IMR-90 (cell line): ENCODE measurements around the gene CDK10. TPM values are rescaled to one million over a fixed set of nuclear protein-coding genes. Genes with fewer than 3 reads are reported as not detected.
"Not testable (repeated sequence)": the region's sequence is repeated elsewhere in the genome, so short reads cannot be mapped to it uniquely, and the experiment has no call there.

Experiments
- ATAC-seq: fragments of 200-7000 bp; cut with Tn5 transposase; 2 replicates; pipeline ENCODE4 v1.9.1; 2020; ENCODE audit warnings: low read depth, mild to moderate bottlenecking, moderate library complexity
- BruUV-seq: library from RNA; stranded (reverse); fragments of 400-500 nt; replicated peaks from 2 replicates; lab custom pipeline; 2021; lab: Mats Ljungman, UMichigan
- CTCF ChIA-PET: fragments of 300-600 bp; formaldehyde crosslinking; extraction: SDS; loops from one replicate; lab custom pipeline; 2021; ENCODE audit warnings: antibody characterized with exemption; lab: Yijun Ruan, JAX
- POLR2A ChIA-PET: fragments of 300-600 bp; sonication (Branson Sonifier 250); formaldehyde crosslinking; loops from one replicate; lab custom pipeline; 2022; ENCODE audit warnings: antibody characterized with exemption; ENCODE audit not compliant: unreplicated experiment; lab: Charles Lee
- DNase-seq: peaks from one replicate; pipeline ENCODE4 v3.0.0; 2013
- H2AFZ ChIP-seq: replicated peaks from 2 replicates; pipeline ENCODE3; 2013; ENCODE audit warnings: low read length, mild to moderate bottlenecking; ENCODE audit not compliant: poor library complexity
- H2AK5ac ChIP-seq: 2 replicates; pipeline ENCODE4 v1.6.1; 2013; ENCODE audit warnings: low read depth, low read length, inconsistent platforms
- H2AK9ac ChIP-seq: replicated peaks from 2 replicates; pipeline ENCODE3; 2013; ENCODE audit warnings: mild to moderate bottlenecking, low read depth, low read length, moderate library complexity; ENCODE audit not compliant: poor library complexity
- H2BK120ac ChIP-seq: 2 replicates; pipeline ENCODE4 v1.6.1; 2013; ENCODE audit warnings: low read depth, low read length, inconsistent platforms
- H2BK15ac ChIP-seq: 3 replicates; pipeline ENCODE4 v1.6.1; 2013; ENCODE audit warnings: low read depth, low read length, inconsistent platforms
- H2BK20ac ChIP-seq: 2 replicates; pipeline ENCODE4 v1.6.1; 2013; ENCODE audit warnings: low read depth, mild to moderate bottlenecking, inconsistent platforms, low read length, moderate library complexity
- H2BK5ac ChIP-seq: 2 replicates; pipeline ENCODE4 v1.6.1; 2013; ENCODE audit warnings: mild to moderate bottlenecking, low read depth, low read length, inconsistent platforms; ENCODE audit not compliant: poor library complexity, severe bottlenecking
- H3K14ac ChIP-seq: replicated peaks from 2 replicates; pipeline ENCODE4 v1.6.1; 2013; ENCODE audit warnings: low read depth, low read length, inconsistent platforms
- H3K18ac ChIP-seq: 2 replicates; pipeline ENCODE4 v1.6.1; 2013; ENCODE audit warnings: low read depth, low read length, control low read depth
- H3K23ac ChIP-seq: 2 replicates; pipeline ENCODE4 v1.6.1; 2013; ENCODE audit warnings: low read depth, low read length, inconsistent platforms
- H3K27ac ChIP-seq: 2 replicates; pipeline ENCODE4 v1.5.1; 2013; ENCODE audit warnings: mild to moderate bottlenecking, control low read depth, low read length; ENCODE audit not compliant: insufficient read depth
- H3K27me3 ChIP-seq: 2 replicates; pipeline ENCODE4 v1.6.1; 2013; ENCODE audit warnings: low read length; ENCODE audit not compliant: control insufficient read depth, insufficient read depth
- H3K36me3 ChIP-seq: 2 replicates; pipeline ENCODE4 v1.6.1; 2013; ENCODE audit warnings: low read length, mixed read lengths; ENCODE audit not compliant: control insufficient read depth, insufficient read depth
- H3K4ac ChIP-seq: 2 replicates; pipeline ENCODE4 v1.6.1; 2013; ENCODE audit warnings: low read depth, low read length, inconsistent platforms
- H3K4me1 ChIP-seq: 2 replicates; pipeline ENCODE4 v1.6.1; 2013; ENCODE audit warnings: low read length, mixed read lengths; ENCODE audit not compliant: control insufficient read depth, insufficient read depth
- H3K4me2 ChIP-seq: 2 replicates; pipeline ENCODE4 v1.6.1; 2013; ENCODE audit warnings: low read depth, mild to moderate bottlenecking, control low read depth, low read length, moderate library complexity
- H3K4me3 ChIP-seq: 2 replicates; pipeline ENCODE4 v1.5.1; 2013; ENCODE audit warnings: low read depth, mild to moderate bottlenecking, control low read depth, low read length, moderate library complexity; ENCODE audit not compliant: insufficient read depth
- H3K56ac ChIP-seq: 2 replicates; pipeline ENCODE4 v1.6.1; 2013; ENCODE audit warnings: low read length, inconsistent platforms; ENCODE audit not compliant: insufficient read depth; ENCODE audit errors: extremely low read depth
- H3K79me1 ChIP-seq, 2 experiments: 2 replicates each; pipeline ENCODE4 v1.6.1; 2013; ENCODE audit warnings: low read length in 2 of 2, inconsistent platforms in 1 of 2, low read depth in 1 of 2
- H3K9ac ChIP-seq: 2 replicates; pipeline ENCODE4 v1.6.1; 2013; ENCODE audit warnings: low read depth, low read length, control low read depth
- H3K9me1 ChIP-seq: 2 replicates; pipeline ENCODE4 v1.6.1; 2013; ENCODE audit warnings: low read length, inconsistent platforms; ENCODE audit not compliant: insufficient read depth
- H3K9me3 ChIP-seq: 2 replicates; pipeline ENCODE4 v1.6.1; 2013; ENCODE audit warnings: low read length; ENCODE audit not compliant: control insufficient read depth, insufficient read depth
- H4K20me1 ChIP-seq: 2 replicates; pipeline ENCODE4 v1.6.1; 2013; ENCODE audit warnings: low read length, inconsistent platforms; ENCODE audit not compliant: insufficient read depth
- H4K5ac ChIP-seq: 2 replicates; pipeline ENCODE4 v1.6.1; 2013; ENCODE audit warnings: mild to moderate bottlenecking, low read depth, low read length, control low read depth
- H4K8ac ChIP-seq, 2 experiments: 2 replicates each; pipeline ENCODE4 v1.6.1; 2013; ENCODE audit warnings: low read depth in 2 of 2, low read length in 2 of 2, control low read depth in 1 of 2, inconsistent platforms in 1 of 2
- H4K91ac ChIP-seq: 2 replicates; pipeline ENCODE4 v1.6.1; 2013; ENCODE audit warnings: low read depth, low read length, inconsistent platforms; ENCODE audit not compliant: insufficient read depth
- MAFK ChIP-seq: IDR thresholded peaks from 2 replicates; pipeline ENCODE4 v1.6.1; 2012; ENCODE audit warnings: low read depth, low read length, improper control_type of control experiment
- NFE2L2 ChIP-seq: fragments of 150-350 bp; IDR thresholded peaks from 2 replicates; pipeline ENCODE4 v1.6.1; 2016; ENCODE audit warnings: low read depth, mild to moderate bottlenecking, low read length
- whole genome bisulfite sequencing, 2 experiments: methylation state at CpG; one replicate each; pipeline versions ENCODE4 v1.1.5 to v1.1.7; 2013; ENCODE audit warnings: missing lambda C conversion rate in 2 of 2; ENCODE audit not compliant: insufficient read length in 1 of 2; ENCODE audit errors: extremely low coverage in 2 of 2; 5-methylcytosine and 5-hydroxymethylcytosine counted together
- dilution Hi-C: fragments of 300-500 bp; cut with HindIII; formaldehyde crosslinking; loops from one replicate; pipeline ENCODE4 v1.14.3; 2018; ENCODE audit warnings: low sequenced_read_pairs; ENCODE audit not compliant: unreplicated experiment
- in situ Hi-C: fragments of 300-500 bp; cut with MboI; formaldehyde crosslinking; loops from 3 replicates; pipeline ENCODE4 v1.14.3; 2019; ENCODE audit warnings: low sequenced_read_pairs, inconsistent platforms, mixed read lengths
- intact Hi-C: fragments of 100-400 bp; cut with micrococcal nuclease; formaldehyde crosslinking; loops from 2 replicates; pipeline ENCODE4 v1.10.0; 2022
- polyA plus RNA-seq, 3 experiments: library from polyadenylated mRNA; depleted of rRNA; stranded (reverse); fragments of >200 nt; gene quantifications; 2 replicates each; pipeline ENCODE4 v1.2.3, GENCODE V29; 2012; ENCODE audit warnings: low replicate concordance in 1 of 3
- total RNA-seq: library from RNA; depleted of rRNA; stranded (reverse); fragments of >200 nt; gene quantifications from 2 replicates; pipeline ENCODE4 v1.2.3, GENCODE V29; 2012
- TF ChIP-seq, protein P1 (sequence below): conservative IDR thresholded peaks from 2 replicates; pipeline ENCODE4 v1.5.1; 2012; ENCODE audit warnings: mild to moderate bottlenecking, low read depth, low read length, improper control_type of control experiment

Gene CDK10
- total and polyA plus RNA-seq, 2 of the 4 experiments (the other 2 are of a cell fraction): 19.5 to 61.8 TPM

DNA sequence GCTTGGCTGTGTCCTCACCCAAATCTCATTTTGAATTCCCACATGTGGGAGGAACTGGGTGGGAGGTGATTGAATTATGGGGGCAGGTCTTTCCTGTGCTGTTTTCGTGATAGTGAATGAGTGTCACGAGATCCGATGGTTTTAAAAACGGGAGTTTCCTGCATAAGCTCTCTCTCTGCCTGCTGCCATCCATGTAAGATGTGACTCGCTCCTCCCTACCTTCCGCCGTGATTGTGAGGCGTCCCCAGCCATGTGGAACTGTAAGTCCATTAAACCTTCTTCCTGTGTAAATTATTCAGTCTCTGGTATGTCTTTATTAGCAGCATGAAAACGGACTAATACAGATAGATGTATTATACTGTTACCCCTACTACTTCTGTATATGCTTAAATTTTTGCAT, 25.3 kb upstream of the CDK10 start:
- Histone ChIP-seq H4K8ac (no peak overlapping the region), H3K56ac (no peak overlapping the region), H3K9ac (no peak overlapping the region), H2BK20ac (no peak overlapping the region), H3K79me1 (peaks cover 16 to 40% of the 10 kb centered on the region in 2 experiments), H3K36me3 (peaks cover 16% of the 10 kb centered on the region), H3K4me2 (no peak overlapping the region), H3K27ac (no peak overlapping the region), H3K4me1 (peaks cover 7% of the 10 kb centered on the region), H3K18ac (no peak overlapping the region), H4K20me1 (peaks cover 6% of the 10 kb centered on the region), H2BK15ac (no peak overlapping the region), H2AFZ (no peak overlapping the region), H3K27me3 (no peaks in the 10 kb centered on the region), H4K5ac (no peak overlapping the region), H2BK120ac (no peak overlapping the region), H3K14ac (no peak overlapping the region), H3K23ac (no peak overlapping the region), H2AK9ac (no peak overlapping the region), H4K91ac (no peak overlapping the region), H3K4me3 (no peak overlapping the region), H2BK5ac (no peak overlapping the region), H3K9me1 (peaks cover 5% of the 10 kb centered on the region; the same call in 1 of the 2 replicates), H3K9me3 (no peaks in the 10 kb centered on the region), H2AK5ac (no peak overlapping the region), H3K4ac (no peak overlapping the region)
- in situ Hi-C loops (no loop called here), intact Hi-C loops (no loop called here), dilution Hi-C loops (no loop called here)
- ATAC-seq: no peak
- ChIA-PET CTCF (no interaction called here), POLR2A (no interaction called here)
- TF ChIP-seq NFE2L2 (no peak), MAFK (no peak)
- TF ChIP-seq, protein P1, sequence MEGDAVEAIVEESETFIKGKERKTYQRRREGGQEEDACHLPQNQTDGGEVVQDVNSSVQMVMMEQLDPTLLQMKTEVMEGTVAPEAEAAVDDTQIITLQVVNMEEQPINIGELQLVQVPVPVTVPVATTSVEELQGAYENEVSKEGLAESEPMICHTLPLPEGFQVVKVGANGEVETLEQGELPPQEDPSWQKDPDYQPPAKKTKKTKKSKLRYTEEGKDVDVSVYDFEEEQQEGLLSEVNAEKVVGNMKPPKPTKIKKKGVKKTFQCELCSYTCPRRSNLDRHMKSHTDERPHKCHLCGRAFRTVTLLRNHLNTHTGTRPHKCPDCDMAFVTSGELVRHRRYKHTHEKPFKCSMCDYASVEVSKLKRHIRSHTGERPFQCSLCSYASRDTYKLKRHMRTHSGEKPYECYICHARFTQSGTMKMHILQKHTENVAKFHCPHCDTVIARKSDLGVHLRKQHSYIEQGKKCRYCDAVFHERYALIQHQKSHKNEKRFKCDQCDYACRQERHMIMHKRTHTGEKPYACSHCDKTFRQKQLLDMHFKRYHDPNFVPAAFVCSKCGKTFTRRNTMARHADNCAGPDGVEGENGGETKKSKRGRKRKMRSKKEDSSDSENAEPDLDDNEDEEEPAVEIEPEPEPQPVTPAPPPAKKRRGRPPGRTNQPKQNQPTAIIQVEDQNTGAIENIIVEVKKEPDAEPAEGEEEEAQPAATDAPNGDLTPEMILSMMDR: no peak
- no TSS peak for BruUV-seq
- no peak for DNase-seq
- WGBS, 2 experiments: no CpG with 5 or more reads among the region's 9 CpGs

DNA sequence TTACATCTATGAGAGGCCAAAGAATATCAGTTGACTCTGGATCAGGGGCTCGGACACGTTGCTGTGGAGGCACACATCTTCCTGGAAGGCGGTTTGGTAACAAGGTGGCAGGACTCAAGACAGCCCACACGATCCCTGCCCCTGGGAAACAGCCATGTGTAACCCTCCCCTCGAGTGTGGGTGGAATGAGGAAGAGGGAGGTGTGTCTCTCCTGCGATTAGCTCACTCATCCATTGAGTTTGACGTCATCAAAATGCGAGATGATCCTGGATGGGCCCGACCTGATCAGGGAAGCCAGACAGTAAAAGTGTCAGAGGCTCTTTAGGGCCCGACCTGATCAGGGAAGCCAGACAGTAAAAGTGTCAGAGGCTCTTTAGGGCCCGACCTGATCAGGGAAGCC, 22.3 kb upstream of the CDK10 start:
- H3K4ac ChIP-seq, H3K14ac ChIP-seq, H2BK20ac ChIP-seq, dilution Hi-C loops, H3K23ac ChIP-seq, H3K27me3 ChIP-seq, in situ Hi-C loops, H3K9me3 ChIP-seq, ATAC-seq, BruUV-seq, H2BK15ac ChIP-seq, H2BK120ac ChIP-seq, H4K5ac ChIP-seq, H4K91ac ChIP-seq, H3K9me1 ChIP-seq, H3K4me1 ChIP-seq, DNase-seq, H2AFZ ChIP-seq, H4K20me1 ChIP-seq, intact Hi-C loops, H3K27ac ChIP-seq, H3K4me3 ChIP-seq, H2AK5ac ChIP-seq, CTCF ChIA-PET, H2AK9ac ChIP-seq, H3K4me2 ChIP-seq, H3K18ac ChIP-seq, H4K8ac ChIP-seq, H3K56ac ChIP-seq, H3K9ac ChIP-seq, H2BK5ac ChIP-seq: not testable (repeated sequence)
- WGBS, 2 experiments: no CpG with 5 or more reads among the region's 11 CpGs
- H3K79me1 ChIP-seq: peaks cover 4 to 17% of the 10 kb centered on the region in 2 experiments; a peak in 3 of 4 replicates
- H3K36me3 ChIP-seq: peaks cover 16% of the 10 kb centered on the region
- POLR2A ChIA-PET: interaction anchor here (0.6 kb wide), 1 partner anchor 89 kb away, joined by 3 read pairs; no protein-coding TSS in a partner anchor
